ENCODE data around the gene CTCF. TPM values are rescaled to one million over a fixed set of nuclear protein-coding genes. Genes with fewer than 3 reads are reported as not detected.

CTCF gene, protein sequence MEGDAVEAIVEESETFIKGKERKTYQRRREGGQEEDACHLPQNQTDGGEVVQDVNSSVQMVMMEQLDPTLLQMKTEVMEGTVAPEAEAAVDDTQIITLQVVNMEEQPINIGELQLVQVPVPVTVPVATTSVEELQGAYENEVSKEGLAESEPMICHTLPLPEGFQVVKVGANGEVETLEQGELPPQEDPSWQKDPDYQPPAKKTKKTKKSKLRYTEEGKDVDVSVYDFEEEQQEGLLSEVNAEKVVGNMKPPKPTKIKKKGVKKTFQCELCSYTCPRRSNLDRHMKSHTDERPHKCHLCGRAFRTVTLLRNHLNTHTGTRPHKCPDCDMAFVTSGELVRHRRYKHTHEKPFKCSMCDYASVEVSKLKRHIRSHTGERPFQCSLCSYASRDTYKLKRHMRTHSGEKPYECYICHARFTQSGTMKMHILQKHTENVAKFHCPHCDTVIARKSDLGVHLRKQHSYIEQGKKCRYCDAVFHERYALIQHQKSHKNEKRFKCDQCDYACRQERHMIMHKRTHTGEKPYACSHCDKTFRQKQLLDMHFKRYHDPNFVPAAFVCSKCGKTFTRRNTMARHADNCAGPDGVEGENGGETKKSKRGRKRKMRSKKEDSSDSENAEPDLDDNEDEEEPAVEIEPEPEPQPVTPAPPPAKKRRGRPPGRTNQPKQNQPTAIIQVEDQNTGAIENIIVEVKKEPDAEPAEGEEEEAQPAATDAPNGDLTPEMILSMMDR
- total RNA-seq: 13.4 and 16.6 TPM in 2 replicates

DNA sequence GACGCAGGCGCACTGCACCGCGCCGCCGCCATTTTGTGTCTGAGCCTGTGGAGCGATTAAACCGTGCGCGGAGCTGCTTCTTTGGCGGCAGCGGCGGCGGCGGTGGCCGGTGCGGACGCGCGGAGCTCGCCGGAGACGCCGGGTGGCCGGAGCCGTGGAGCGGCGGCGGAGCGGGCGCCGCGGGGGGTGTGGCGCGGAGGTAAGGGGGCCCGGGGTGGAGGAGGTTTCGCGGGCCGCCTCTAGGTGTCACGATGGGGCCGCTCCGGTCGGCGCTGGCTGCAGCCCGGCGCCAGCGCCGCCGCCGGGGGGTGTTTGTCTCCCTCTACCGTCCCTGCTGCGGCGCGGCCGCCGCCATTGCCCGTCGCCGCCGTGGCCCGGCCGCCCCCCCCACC lies at the start of gene CTCF:
CTCF (plus strand) TSS at position 1 of the 392 bp plus-strand sequence. CDS start 48,307 bp downstream, outside the sequence.

DNA sequence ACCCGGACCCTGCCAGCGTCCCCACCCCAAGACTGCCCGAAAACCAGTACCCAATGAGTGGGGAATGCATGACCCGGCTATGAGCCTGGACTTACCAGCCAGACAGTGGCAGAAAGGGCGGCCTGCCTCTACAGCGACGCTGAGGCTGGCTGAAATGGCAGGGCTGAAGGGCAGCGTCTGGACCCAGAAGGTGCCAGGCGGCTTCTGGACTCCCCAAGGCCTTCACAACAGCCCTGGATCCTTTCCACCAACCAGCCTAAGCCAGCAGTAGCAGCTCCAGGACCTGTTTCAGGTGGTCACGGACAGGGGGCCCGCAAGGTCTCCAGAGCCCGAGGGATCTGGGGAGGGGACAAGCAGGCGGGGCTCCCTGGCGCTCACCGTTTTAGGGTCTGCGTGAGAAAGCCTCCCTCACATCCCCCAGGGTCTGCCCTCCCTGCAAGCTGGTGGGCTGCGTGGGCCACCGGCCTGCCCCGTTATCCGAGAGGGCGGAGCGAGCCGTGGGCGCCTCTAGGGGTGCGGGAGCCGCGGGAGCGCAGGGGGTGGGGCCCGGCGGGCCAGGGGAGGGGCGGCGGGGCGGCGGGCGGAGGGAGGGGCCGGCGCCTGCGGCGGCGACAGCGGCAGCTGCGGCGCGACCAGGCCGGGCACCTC lies 34.0 kb upstream of the CTCF start, which contains the start of gene RIPOR1:
RIPOR1 (plus strand) TSS at position 608 of the 648 bp plus-strand sequence. CDS start 9,618 bp downstream, outside the sequence.

GRCh38 chr16:67659675-67660563 lies 97.6 kb downstream of the CTCF start, which contains the start of gene ACD:
TSS of gene ACD (minus strand) at chr16:67660260. CDS start at chr16:67660220, 40 bp downstream.

DNA sequence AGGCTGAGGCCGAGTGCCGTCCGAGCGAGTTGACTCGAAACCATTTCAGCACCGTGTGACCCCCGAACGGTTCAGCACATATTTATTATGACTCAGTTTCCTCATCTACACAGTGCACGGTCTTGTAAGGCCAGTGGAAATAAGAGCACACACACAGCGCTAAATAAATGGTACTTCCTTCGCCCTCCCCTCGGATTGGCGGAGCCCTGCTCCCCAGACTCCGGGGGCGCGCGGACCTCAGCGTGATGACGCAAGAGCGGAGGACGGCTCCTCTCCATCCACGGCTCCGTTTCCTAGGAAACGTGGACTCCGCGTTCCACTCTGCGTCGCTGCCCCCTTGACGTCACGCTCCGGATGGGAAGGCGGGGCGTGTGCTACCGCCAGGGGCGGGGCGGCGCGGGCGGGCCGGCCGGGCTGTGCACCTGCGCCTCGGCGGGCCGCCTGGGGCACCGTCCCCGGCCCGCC lies 98.3 kb downstream of the CTCF start, which contains the start of gene PARD6A:
PARD6A (plus strand) TSS at position 397 of the 465 bp plus-strand sequence. CDS start 79 bp downstream, outside the sequence.

GRCh38 chr16:67666559-67667452 lies 104.5 kb downstream of the CTCF start, which contains the start of the genes C16orf86 and ENKD1:
TSS of gene C16orf86 (plus strand) at chr16:67666814. CDS start at chr16:67666971, 157 bp downstream.
TSS of gene ENKD1 (minus strand) at chr16:67666750. CDS start at chr16:67666442, 308 bp downstream.

Other genes with a start within 250 kb of the CTCF start
- not detected in 2 replicates for gene KCTD19, start 235.8 kb upstream of the CTCF start, total RNA-seq
- gene LRRC36, start 235.7 kb upstream of the CTCF start, total RNA-seq: not detected in 2 replicates
- gene TPPP3, start 169.0 kb upstream of the CTCF start, total RNA-seq: 0.46 and 0.59 TPM in 2 replicates
- 5.6 and 6.4 TPM in 2 replicates for gene ZDHHC1, start 146.0 kb upstream of the CTCF start, total RNA-seq
- 0.59 TPM in 1 of 2 replicates, not detected in the other for gene HSD11B2, start 131.4 kb upstream of the CTCF start, total RNA-seq
- gene ATP6V0D1, start 81.4 kb upstream of the CTCF start, total RNA-seq: 104 and 140 TPM in 2 replicates
- not detected in 2 replicates for gene AGRP, start 79.0 kb upstream of the CTCF start, total RNA-seq
- 32.1 and 83.6 TPM in 2 replicates for gene RIPOR1, start 33.7 kb upstream of the CTCF start, total RNA-seq
- gene CARMIL2, start 82.6 kb downstream of the CTCF start, total RNA-seq: under 0.01 and 0.37 TPM in 2 replicates
- 11.3 and 15.8 TPM in 2 replicates for gene ACD, start 97.7 kb downstream of the CTCF start, total RNA-seq
- gene PARD6A, start 98.4 kb downstream of the CTCF start, total RNA-seq: 0.59 and 1.2 TPM in 2 replicates
- gene ENKD1, start 104.2 kb downstream of the CTCF start, total RNA-seq: 12.4 and 14.0 TPM in 2 replicates
- gene C16orf86, start 104.3 kb downstream of the CTCF start, total RNA-seq: 2.2 and 5.6 TPM in 2 replicates
- 12.5 and 20.3 TPM in 2 replicates for gene GFOD2, start 156.8 kb downstream of the CTCF start, total RNA-seq
- gene RANBP10, start 244.0 kb downstream of the CTCF start, total RNA-seq: 3.9 and 7.1 TPM in 2 replicates
- gene TSNAXIP1, start 244.4 kb downstream of the CTCF start, total RNA-seq: 0.32 and 1.5 TPM in 2 replicates